Measurements from ENCODE around the gene FMO2.
"Not testable (repeated sequence)": the region's sequence is repeated elsewhere in the genome, so short reads cannot be mapped to it uniquely, and the experiment has no call there.

The FMO2 gene

GRCh38 chr1:171219346-171220080 lies 34.4 kb downstream of the FMO2 start:
- DNase-seq (ENCODE audit: low spot score) = no peak

GRCh38 chr1:171220081-171220420 lies 35.0 kb downstream of the FMO2 start:
- no peak for DNase-seq (ENCODE audit: low spot score)

- DNase-seq (ENCODE audit: low spot score) = no peak
Observed at GRCh38 chr1:171220581-171221054, 35.5 kb downstream of the FMO2 start.

GRCh38 chr1:171221665-171222591 lies 36.8 kb downstream of the FMO2 start:
- no peak for DNase-seq (ENCODE audit: low spot score)

GRCh38 chr1:171222936-171223335 lies 37.8 kb downstream of the FMO2 start:
- no peak for DNase-seq (ENCODE audit: low spot score)

GRCh38 chr1:171224257-171224656 lies 39.2 kb downstream of the FMO2 start:
- DNase-seq (ENCODE audit: low spot score) = not testable (repeated sequence)

- DNase-seq (ENCODE audit: low spot score) = peak; percentile 39
Observed at GRCh38 chr1:171226747-171227370, 41.8 kb downstream of the FMO2 start.

GRCh38 chr1:171231326-171231725 lies 46.2 kb downstream of the FMO2 start:
- DNase-seq (ENCODE audit: low spot score) = no peak

- DNase-seq (ENCODE audit: low spot score) = no peak
Observed at GRCh38 chr1:171233183-171233582, 48.1 kb downstream of the FMO2 start.

- not testable (repeated sequence) for DNase-seq (ENCODE audit: low spot score)
Observed at GRCh38 chr1:171236231-171236630, 51.1 kb downstream of the FMO2 start.

- DNase-seq (ENCODE audit: low spot score) = no peak
Observed at GRCh38 chr1:171243878-171244277, 58.8 kb downstream of the FMO2 start.

GRCh38 chr1:171245458-171246064 lies 60.5 kb downstream of the FMO2 start:
- peak; percentile 17 for DNase-seq (ENCODE audit: low spot score)

- no peak for DNase-seq (ENCODE audit: low spot score)
Observed at GRCh38 chr1:171247501-171247900, 62.4 kb downstream of the FMO2 start.

- no peak for DNase-seq (ENCODE audit: low spot score)
Observed at GRCh38 chr1:171248302-171248701, 63.2 kb downstream of the FMO2 start, which contains the start of gene FMO1. TSS of gene FMO1 (plus strand) at chr1:171248494. CDS start at chr1:171258088, 9,594 bp downstream.

- no peak for DNase-seq (ENCODE audit: low spot score)
Observed at GRCh38 chr1:171248841-171249240, 63.7 kb downstream of the FMO2 start.

- DNase-seq (ENCODE audit: low spot score) = no peak
Observed at GRCh38 chr1:171250263-171250662, 65.2 kb downstream of the FMO2 start.

- peak; percentile 18 for DNase-seq (ENCODE audit: low spot score)
Observed at GRCh38 chr1:171251042-171251951, 66.2 kb downstream of the FMO2 start.

GRCh38 chr1:171251952-171252300 lies 66.8 kb downstream of the FMO2 start:
- DNase-seq (ENCODE audit: low spot score) = no peak

GRCh38 chr1:171252482-171252881 lies 67.4 kb downstream of the FMO2 start:
- no peak for DNase-seq (ENCODE audit: low spot score)

- no peak for DNase-seq (ENCODE audit: low spot score)
Observed at GRCh38 chr1:171254859-171255258, 69.8 kb downstream of the FMO2 start.
